Body of pancreas (tissue), 4 donors: ENCODE results near the gene FIG4. TPM values are rescaled to one million over a fixed set of nuclear protein-coding genes. Genes with fewer than 3 reads are reported as not detected.

Source experiments
- ATAC-seq: fragments of 150-250 bp; one replicate; pipeline ENCODE4 v1.9.1; 2016
- DNase-seq, 4 donors: peaks; one replicate each; pipeline ENCODE4 v3.0.0-alpha.2; 2019
- H3K27ac ChIP-seq, 4 donors: fragments of 200-600 bp; sonication (generic); 1 replicate in 3 of 4; 2 replicates in 1 of 4; pipeline versions ENCODE4 v1.5.1 to v1.6.1; 2016 to 2019; ENCODE audit warnings: mild to moderate bottlenecking in 1 of 4, mixed read lengths in 1 of 4, moderate library complexity in 1 of 4
- H3K27me3 ChIP-seq, 2 donors: fragments of 200-600 bp; sonication (generic); one replicate each; pipeline ENCODE4 v1.6.0; 2016; ENCODE audit warnings: mild to moderate bottlenecking in 1 of 2
- H3K36me3 ChIP-seq, 2 donors: fragments of 200-600 bp; sonication (generic); replicated peaks in 1 of 2; 2 replicates each; pipeline ENCODE4 v1.5.1; 2016; ENCODE audit warnings: low read depth in 2 of 2; ENCODE audit not compliant: insufficient read depth in 1 of 2
- H3K4me1 ChIP-seq: fragments of 200-600 bp; sonication (generic); one replicate; pipeline ENCODE4 v1.6.0; 2016
- H3K4me3 ChIP-seq, 2 donors: fragments of 200-600 bp; sonication (generic); 1 replicate in 1 of 2; 2 replicates in 1 of 2; pipeline ENCODE4 v1.5.1; 2016 to 2019
- H3K9me3 ChIP-seq, 3 donors: fragments of 200-600 bp; sonication (generic); 1 replicate in 2 of 3; 2 replicates in 1 of 3; pipeline ENCODE4 v1.5.1; 2016
- CTCF ChIP-seq, 7 experiments: fragments of 450-650 bp in 4 of 7; fragments of 200-600 bp in 3 of 7; sonication (generic) in 3 of 7; IDR thresholded peaks; one replicate each; pipeline ENCODE4 v1.5.1; 2016 to 2019; ENCODE audit warnings: antibody characterized with exemption in 7 of 7
- POLR2A ChIP-seq, 3 donors: fragments of 450-650 bp; IDR thresholded peaks; one replicate each; pipeline ENCODE4 v1.6.1; 2016; ENCODE audit warnings: antibody characterized with exemption in 3 of 3, mild to moderate bottlenecking in 2 of 3
- WGBS, 2 donors: methylation state at CpG; one replicate each; pipeline ENCODE4 v1.1.5; 2017; 5-methylcytosine and 5-hydroxymethylcytosine counted together
- intact Hi-C: fragments of 100-400 bp; cut with DNase I; formaldehyde crosslinking; loops from one replicate; pipeline ENCODE4 v1.15.1; 2023
- total RNA-seq, 2 donors: library from RNA; depleted of rRNA; stranded (reverse); fragments of >200 nt; gene quantifications; one replicate each; pipeline ENCODE4 v1.1.0, GENCODE V29; 2016

Gene FIG4
- total RNA-seq, 2 donors from 2014 or later = 9.3 to 24.7 TPM

DNA sequence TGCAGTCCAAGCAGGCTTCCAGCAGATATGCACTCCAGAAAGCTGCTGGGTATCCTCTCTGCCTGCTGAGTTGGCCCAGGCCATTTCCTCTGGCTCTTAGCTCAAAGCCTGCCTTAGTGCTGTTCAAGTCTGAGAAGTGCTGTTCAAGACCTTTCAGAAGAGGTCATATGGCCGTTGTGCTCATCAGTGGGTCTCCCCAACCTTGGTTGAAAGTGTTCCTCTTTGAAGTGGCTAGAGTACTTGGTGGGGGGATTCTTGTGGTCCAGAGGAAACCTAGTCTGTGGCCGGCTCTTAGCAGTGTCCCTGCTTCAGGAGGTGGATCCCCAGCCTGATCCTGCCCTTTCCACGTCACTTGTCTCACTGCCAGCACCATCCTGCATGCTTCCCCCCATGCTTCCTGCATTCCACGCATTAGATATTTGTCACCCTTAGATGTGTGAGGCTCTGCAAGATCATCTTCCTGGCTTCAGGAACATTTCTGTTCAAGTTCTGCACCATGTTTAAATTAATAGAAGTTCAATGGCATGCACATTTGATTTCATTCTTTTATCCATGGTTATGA lies 105.0 kb downstream of the FIG4 start:
- DNase-seq (no peak), ATAC-seq (no peak)
- WGBS, 2 donors = 79 to 81% methylated on average over 4 of the region's 4 CpGs
- no peak for TF ChIP-seq POLR2A (IDR thresholded peaks at IDR 0.05)
- TF ChIP-seq CTCF (IDR thresholded peaks at IDR 0.05) = no peak
- no peaks in the 10 kb centered on the region for H3K36me3 ChIP-seq
- peaks cover 6% of the 10 kb centered on the region for H3K4me1 ChIP-seq
- no peaks in the 10 kb centered on the region for H3K9me3 ChIP-seq
- H3K4me3 ChIP-seq = no peak overlapping the region
- no peak overlapping the region for H3K27ac ChIP-seq
- no peaks in the 10 kb centered on the region for H3K27me3 ChIP-seq
- intact Hi-C loops = no loop called here

- 93 to 96% methylated on average over 5 of the region's 5 CpGs for WGBS, 2 donors
- no peak for TF ChIP-seq CTCF (IDR thresholded peaks at IDR 0.05)
- no peak for TF ChIP-seq POLR2A (IDR thresholded peaks at IDR 0.05)
- intact Hi-C loops = no loop called here
- Histone ChIP-seq H3K4me1 (peaks cover 2% of the 10 kb centered on the region), H3K27ac (no peak overlapping the region), H3K9me3 (no peaks in the 10 kb centered on the region), H3K36me3 (no peaks in the 10 kb centered on the region), H3K27me3 (no peaks in the 10 kb centered on the region), H3K4me3 (no peak overlapping the region)
- DNase-seq (no peak), ATAC-seq (no peak)
These were observed 108.0 kb downstream of the FIG4 start for GRCh38 chr6:109799129-109799528.

DNA sequence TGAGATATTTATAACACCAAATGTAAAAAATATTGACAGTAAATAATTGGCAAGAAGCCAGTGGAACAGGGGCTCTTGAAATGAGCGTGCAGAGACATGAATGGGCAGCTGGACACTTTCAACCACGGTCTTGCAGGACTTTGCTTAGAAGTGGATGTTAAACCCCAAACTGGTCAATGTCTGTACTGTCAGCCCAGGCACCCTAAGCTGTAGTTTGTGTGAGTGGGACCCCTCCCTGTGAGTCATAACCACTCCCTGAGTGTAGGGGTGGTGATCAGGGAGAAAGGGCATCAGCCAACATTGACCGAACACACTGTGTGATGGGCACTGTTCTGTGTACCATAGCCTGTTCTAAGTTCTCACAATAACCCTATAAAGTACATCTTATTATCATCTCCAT lies 108.6 kb downstream of the FIG4 start:
- intact Hi-C loops = no loop called here
- ATAC-seq (no peak), DNase-seq (no peak)
- Histone ChIP-seq H3K4me3 (no peak overlapping the region), H3K27ac (no peak overlapping the region), H3K27me3 (no peaks in the 10 kb centered on the region), H3K9me3 (no peaks in the 10 kb centered on the region), H3K4me1 (no peaks in the 10 kb centered on the region), H3K36me3 (no peaks in the 10 kb centered on the region)
- TF ChIP-seq CTCF (IDR thresholded peaks at IDR 0.05) (no peak), POLR2A (IDR thresholded peaks at IDR 0.05) (no peak)
- WGBS, 2 donors = 93 to 94% methylated on average over 3 of the region's 3 CpGs

DNA sequence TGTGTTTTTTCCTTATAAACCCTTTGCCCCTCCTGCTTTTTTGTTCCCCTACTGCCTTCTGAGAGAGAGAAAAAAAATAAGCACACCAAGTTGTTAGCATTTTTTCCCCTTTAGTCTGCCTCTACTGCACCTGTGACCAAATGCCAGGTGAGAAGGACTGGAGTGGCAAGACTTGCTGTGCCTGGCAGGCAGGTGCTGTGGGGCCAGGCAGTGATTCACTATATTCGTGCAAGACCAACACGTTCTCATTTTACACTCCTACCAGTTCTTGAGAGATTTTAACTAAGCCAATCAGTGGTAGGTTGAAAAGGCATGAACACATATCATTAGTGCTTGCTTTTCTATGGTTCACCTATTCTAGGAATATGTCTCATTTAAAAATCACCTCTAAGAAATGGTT lies 109.7 kb downstream of the FIG4 start:
- DNase-seq (no peak), ATAC-seq (no peak)
- Histone ChIP-seq H3K4me1 (no peaks in the 10 kb centered on the region), H3K4me3 (no peak overlapping the region), H3K36me3 (no peaks in the 10 kb centered on the region), H3K27ac (no peak overlapping the region), H3K9me3 (no peaks in the 10 kb centered on the region), H3K27me3 (no peaks in the 10 kb centered on the region)
- 93% methylated on average over 2 of the region's 2 CpGs for WGBS, 2 donors
- TF ChIP-seq CTCF (IDR thresholded peaks at IDR 0.05) = no peak
- no peak for TF ChIP-seq POLR2A (IDR thresholded peaks at IDR 0.05)
- intact Hi-C loops = no loop called here

- Histone ChIP-seq H3K4me3 (no peak overlapping the region), H3K9me3 (no peaks in the 10 kb centered on the region), H3K4me1 (no peaks in the 10 kb centered on the region), H3K27ac (no peak overlapping the region), H3K36me3 (no peaks in the 10 kb centered on the region), H3K27me3 (no peaks in the 10 kb centered on the region)
- ATAC-seq (no peak), DNase-seq (no peak)
- WGBS, 2 donors = 85 to 86% methylated on average over 2 of the region's 2 CpGs
- intact Hi-C loops = no loop called here
- TF ChIP-seq POLR2A (IDR thresholded peaks at IDR 0.05) (no peak), CTCF (IDR thresholded peaks at IDR 0.05) (no peak)
These were observed 110.7 kb downstream of the FIG4 start for GRCh38 chr6:109801794-109802193.
